IMR-90 (cell line): ENCODE data around the gene MYO3B. TPM values are rescaled to one million over a fixed set of nuclear protein-coding genes. Genes with fewer than 3 reads are reported as not detected.

Experiments
- ATAC-seq: fragments of 200-7000 bp; cut with Tn5 transposase; 2 replicates; pipeline ENCODE4 v1.9.1; 2020; ENCODE audit warnings: low read depth, mild to moderate bottlenecking, moderate library complexity
- BruUV-seq: library from RNA; stranded (reverse); fragments of 400-500 nt; replicated peaks from 2 replicates; lab custom pipeline; 2021; lab: Mats Ljungman, UMichigan
- CTCF ChIA-PET: fragments of 300-600 bp; formaldehyde crosslinking; extraction: SDS; loops from one replicate; lab custom pipeline; 2021; ENCODE audit warnings: antibody characterized with exemption; lab: Yijun Ruan, JAX
- POLR2A ChIA-PET: fragments of 300-600 bp; sonication (Branson Sonifier 250); formaldehyde crosslinking; loops from one replicate; lab custom pipeline; 2022; ENCODE audit warnings: antibody characterized with exemption; ENCODE audit not compliant: unreplicated experiment; lab: Charles Lee
- DNase-seq: peaks from one replicate; pipeline ENCODE4 v3.0.0; 2013
- H2AFZ ChIP-seq: replicated peaks from 2 replicates; pipeline ENCODE3; 2013; ENCODE audit warnings: low read length, mild to moderate bottlenecking; ENCODE audit not compliant: poor library complexity
- H2AK5ac ChIP-seq: 2 replicates; pipeline ENCODE4 v1.6.1; 2013; ENCODE audit warnings: low read depth, low read length, inconsistent platforms
- H2AK9ac ChIP-seq: replicated peaks from 2 replicates; pipeline ENCODE3; 2013; ENCODE audit warnings: mild to moderate bottlenecking, low read depth, low read length, moderate library complexity; ENCODE audit not compliant: poor library complexity
- H2BK120ac ChIP-seq: 2 replicates; pipeline ENCODE4 v1.6.1; 2013; ENCODE audit warnings: low read depth, low read length, inconsistent platforms
- H2BK15ac ChIP-seq: 3 replicates; pipeline ENCODE4 v1.6.1; 2013; ENCODE audit warnings: low read depth, low read length, inconsistent platforms
- H2BK20ac ChIP-seq: 2 replicates; pipeline ENCODE4 v1.6.1; 2013; ENCODE audit warnings: low read depth, mild to moderate bottlenecking, inconsistent platforms, low read length, moderate library complexity
- H2BK5ac ChIP-seq: 2 replicates; pipeline ENCODE4 v1.6.1; 2013; ENCODE audit warnings: mild to moderate bottlenecking, low read depth, low read length, inconsistent platforms; ENCODE audit not compliant: poor library complexity, severe bottlenecking
- H3K14ac ChIP-seq: replicated peaks from 2 replicates; pipeline ENCODE4 v1.6.1; 2013; ENCODE audit warnings: low read depth, low read length, inconsistent platforms
- H3K18ac ChIP-seq: 2 replicates; pipeline ENCODE4 v1.6.1; 2013; ENCODE audit warnings: low read depth, low read length, control low read depth
- H3K23ac ChIP-seq: 2 replicates; pipeline ENCODE4 v1.6.1; 2013; ENCODE audit warnings: low read depth, low read length, inconsistent platforms
- H3K27ac ChIP-seq: 2 replicates; pipeline ENCODE4 v1.5.1; 2013; ENCODE audit warnings: mild to moderate bottlenecking, control low read depth, low read length; ENCODE audit not compliant: insufficient read depth
- H3K27me3 ChIP-seq: 2 replicates; pipeline ENCODE4 v1.6.1; 2013; ENCODE audit warnings: low read length; ENCODE audit not compliant: control insufficient read depth, insufficient read depth
- H3K36me3 ChIP-seq: 2 replicates; pipeline ENCODE4 v1.6.1; 2013; ENCODE audit warnings: low read length, mixed read lengths; ENCODE audit not compliant: control insufficient read depth, insufficient read depth
- H3K4ac ChIP-seq: 2 replicates; pipeline ENCODE4 v1.6.1; 2013; ENCODE audit warnings: low read depth, low read length, inconsistent platforms
- H3K4me1 ChIP-seq: 2 replicates; pipeline ENCODE4 v1.6.1; 2013; ENCODE audit warnings: low read length, mixed read lengths; ENCODE audit not compliant: control insufficient read depth, insufficient read depth
- H3K4me2 ChIP-seq: 2 replicates; pipeline ENCODE4 v1.6.1; 2013; ENCODE audit warnings: low read depth, mild to moderate bottlenecking, control low read depth, low read length, moderate library complexity
- H3K4me3 ChIP-seq: 2 replicates; pipeline ENCODE4 v1.5.1; 2013; ENCODE audit warnings: low read depth, mild to moderate bottlenecking, control low read depth, low read length, moderate library complexity; ENCODE audit not compliant: insufficient read depth
- H3K56ac ChIP-seq: 2 replicates; pipeline ENCODE4 v1.6.1; 2013; ENCODE audit warnings: low read length, inconsistent platforms; ENCODE audit not compliant: insufficient read depth; ENCODE audit errors: extremely low read depth
- H3K79me1 ChIP-seq, 2 experiments: 2 replicates each; pipeline ENCODE4 v1.6.1; 2013; ENCODE audit warnings: low read length in 2 of 2, inconsistent platforms in 1 of 2, low read depth in 1 of 2
- H3K9ac ChIP-seq: 2 replicates; pipeline ENCODE4 v1.6.1; 2013; ENCODE audit warnings: low read depth, low read length, control low read depth
- H3K9me1 ChIP-seq: 2 replicates; pipeline ENCODE4 v1.6.1; 2013; ENCODE audit warnings: low read length, inconsistent platforms; ENCODE audit not compliant: insufficient read depth
- H3K9me3 ChIP-seq: 2 replicates; pipeline ENCODE4 v1.6.1; 2013; ENCODE audit warnings: low read length; ENCODE audit not compliant: control insufficient read depth, insufficient read depth
- H4K20me1 ChIP-seq: 2 replicates; pipeline ENCODE4 v1.6.1; 2013; ENCODE audit warnings: low read length, inconsistent platforms; ENCODE audit not compliant: insufficient read depth
- H4K5ac ChIP-seq: 2 replicates; pipeline ENCODE4 v1.6.1; 2013; ENCODE audit warnings: mild to moderate bottlenecking, low read depth, low read length, control low read depth
- H4K8ac ChIP-seq, 2 experiments: 2 replicates each; pipeline ENCODE4 v1.6.1; 2013; ENCODE audit warnings: low read depth in 2 of 2, low read length in 2 of 2, control low read depth in 1 of 2, inconsistent platforms in 1 of 2
- H4K91ac ChIP-seq: 2 replicates; pipeline ENCODE4 v1.6.1; 2013; ENCODE audit warnings: low read depth, low read length, inconsistent platforms; ENCODE audit not compliant: insufficient read depth
- MAFK ChIP-seq: IDR thresholded peaks from 2 replicates; pipeline ENCODE4 v1.6.1; 2012; ENCODE audit warnings: low read depth, low read length, improper control_type of control experiment
- MXI1 ChIP-seq: IDR thresholded peaks from 2 replicates; pipeline ENCODE4 v1.6.1; 2012; ENCODE audit warnings: low read depth, mild to moderate bottlenecking, low read length, moderate library complexity, borderline replicate concordance
- WGBS, 2 experiments: methylation state at CpG; one replicate each; pipeline versions ENCODE4 v1.1.5 to v1.1.7; 2013; ENCODE audit warnings: missing lambda C conversion rate in 2 of 2; ENCODE audit not compliant: insufficient read length in 1 of 2; ENCODE audit errors: extremely low coverage in 2 of 2; 5-methylcytosine and 5-hydroxymethylcytosine counted together
- dilution Hi-C: fragments of 300-500 bp; cut with HindIII; formaldehyde crosslinking; loops from one replicate; pipeline ENCODE4 v1.14.3; 2018; ENCODE audit warnings: low sequenced_read_pairs; ENCODE audit not compliant: unreplicated experiment
- in situ Hi-C: fragments of 300-500 bp; cut with MboI; formaldehyde crosslinking; loops from 3 replicates; pipeline ENCODE4 v1.14.3; 2019; ENCODE audit warnings: low sequenced_read_pairs, inconsistent platforms, mixed read lengths
- intact Hi-C: fragments of 100-400 bp; cut with micrococcal nuclease; formaldehyde crosslinking; loops from 2 replicates; pipeline ENCODE4 v1.10.0; 2022
- polyA plus RNA-seq, 3 experiments: library from polyadenylated mRNA; depleted of rRNA; stranded (reverse); fragments of >200 nt; gene quantifications; 2 replicates each; pipeline ENCODE4 v1.2.3, GENCODE V29; 2012; ENCODE audit warnings: low replicate concordance in 1 of 3
- total RNA-seq: library from RNA; depleted of rRNA; stranded (reverse); fragments of >200 nt; gene quantifications from 2 replicates; pipeline ENCODE4 v1.2.3, GENCODE V29; 2012

Gene MYO3B
- total and polyA plus RNA-seq, 2 of the 4 experiments (the other 2 are of a cell fraction): 0.02 TPM; not detected in 1

GRCh38 chr2:170344663-170345346 lies 166.9 kb downstream of the MYO3B start:
- Histone ChIP-seq H4K5ac (no peak overlapping the region), H3K4me2 (no peak overlapping the region), H3K14ac (no peak overlapping the region), H4K20me1 (no peaks in the 10 kb centered on the region), H3K79me1 (no peaks in the 10 kb centered on the region), H3K27ac (no peak overlapping the region), H3K27me3 (no peaks in the 10 kb centered on the region; the same call in 1 of the 2 replicates), H2AK9ac (no peak overlapping the region), H3K4me1 (no peaks in the 10 kb centered on the region), H3K56ac (no peak overlapping the region), H2AFZ (no peak overlapping the region), H2AK5ac (no peak overlapping the region), H2BK120ac (no peak overlapping the region), H3K9me1 (no peaks in the 10 kb centered on the region), H3K18ac (no peak overlapping the region), H3K36me3 (no peaks in the 10 kb centered on the region), H4K91ac (no peak overlapping the region), H3K4ac (no peak overlapping the region), H4K8ac (no peak overlapping the region), H2BK20ac (no peak overlapping the region), H2BK15ac (no peak overlapping the region), H3K23ac (no peak overlapping the region), H3K9ac (no peak overlapping the region), H2BK5ac (no peak overlapping the region), H3K4me3 (no peak overlapping the region), H3K9me3 (no peaks in the 10 kb centered on the region)
- ATAC-seq (no peak), DNase-seq (no peak)
- dilution Hi-C loops (no loop called here), intact Hi-C loops (no loop called here), in situ Hi-C loops (no loop called here)
- TF ChIP-seq MAFK (0 out of 2 replicates have a peak, but pooled peaks have one; percentile 13), MXI1 (no peak)
- WGBS, 2 experiments: no CpG with 5 or more reads among the region's 3 CpGs
- POLR2A ChIA-PET: no interaction called here
- CTCF ChIA-PET: no interaction called here
- BruUV-seq: no TSS peak
